Hepatocyte (in vitro differentiated cells): Measurements from ENCODE around the gene LINC00632. TPM values are rescaled to one million over a fixed set of nuclear protein-coding genes. Genes with fewer than 3 reads are reported as not detected.

Experiments used
- DNase-seq: peaks from one replicate; pipeline ENCODE4 v3.0.0-alpha.2; 2016; ENCODE audit warnings: low spot score
- H2AFZ ChIP-seq: fragments of 200-600 bp; sonication (generic); 2 replicates; pipeline ENCODE4 v1.6.0; 2016; ENCODE audit warnings: antibody characterized with exemption, mild to moderate bottlenecking
- H3K27ac ChIP-seq: fragments of 200-600 bp; sonication (generic); 2 replicates; pipeline ENCODE4 v1.5.1; 2016; ENCODE audit warnings: mild to moderate bottlenecking
- H3K27me3 ChIP-seq: fragments of 200-600 bp; sonication (generic); 2 replicates; pipeline ENCODE4 v1.6.1; 2016
- H3K36me3 ChIP-seq: fragments of 200-600 bp; sonication (generic); replicated peaks from 2 replicates; pipeline ENCODE4 v1.5.1; 2016; ENCODE audit warnings: low read depth; ENCODE audit not compliant: insufficient read depth
- H3K4me1 ChIP-seq: fragments of 200-600 bp; sonication (generic); 2 replicates; pipeline ENCODE4 v1.5.1; 2016; ENCODE audit warnings: mild to moderate bottlenecking, moderate library complexity; ENCODE audit not compliant: insufficient read depth
- H3K4me2 ChIP-seq: fragments of 200-600 bp; sonication (generic); 2 replicates; pipeline ENCODE4 v1.6.0; 2016
- H3K4me3 ChIP-seq: fragments of 200-600 bp; sonication (generic); 2 replicates; pipeline ENCODE4 v1.5.1; 2016; ENCODE audit warnings: mild to moderate bottlenecking
- H3K79me2 ChIP-seq: fragments of 200-600 bp; sonication (generic); 2 replicates; pipeline ENCODE4 v1.6.0; 2017; ENCODE audit warnings: mild to moderate bottlenecking
- H3K9me2 ChIP-seq: fragments of 200-600 bp; sonication (generic); replicated peaks from 2 replicates; pipeline ENCODE4 v1.6.0; 2017; ENCODE audit warnings: mild to moderate bottlenecking; ENCODE audit not compliant: insufficient read depth
- H3K9me3 ChIP-seq: fragments of 200-600 bp; sonication (generic); 2 replicates; pipeline ENCODE4 v1.5.1; 2016; ENCODE audit warnings: low read depth, mild to moderate bottlenecking
- H4K20me1 ChIP-seq: fragments of 200-600 bp; sonication (generic); 2 replicates; pipeline ENCODE4 v1.6.0; 2016; ENCODE audit warnings: mild to moderate bottlenecking; ENCODE audit not compliant: insufficient read depth, poor library complexity, severe bottlenecking
- CTCF ChIP-seq: fragments of 200-600 bp; sonication (generic); IDR thresholded peaks from 2 replicates; pipeline ENCODE4 v1.5.1; 2016; ENCODE audit warnings: antibody characterized with exemption, mild to moderate bottlenecking; ENCODE audit not compliant: poor library complexity
- EZH2 ChIP-seq: fragments of 200-600 bp; sonication (generic); IDR thresholded peaks from 2 replicates; pipeline ENCODE4 v1.6.1; 2016; ENCODE audit warnings: antibody characterized with exemption, mild to moderate bottlenecking, borderline replicate concordance
- EZH2phosphoT487 ChIP-seq: fragments of 200-600 bp; sonication (generic); IDR thresholded peaks from one replicate; pipeline ENCODE4 v1.6.1; 2018; ENCODE audit warnings: antibody characterized with exemption, mild to moderate bottlenecking, low read depth, moderate library complexity; ENCODE audit not compliant: unreplicated experiment, severe bottlenecking
- WGBS: methylation state at CpG from one replicate; pipeline ENCODE4 v1.1.6; 2016; ENCODE audit warnings: low lambda C conversion rate; ENCODE audit errors: missing lambda C conversion rate; 5-methylcytosine and 5-hydroxymethylcytosine counted together
- polyA plus RNA-seq: library from polyadenylated mRNA; unstranded; fragments of >200 nt; fragmentation: Nextera tagmentation; extraction: Ambion mirVana; gene quantifications from 2 replicates; pipeline ENCODE4 v1.2.1, GENCODE V29; 2016
- total RNA-seq: library from RNA; depleted of rRNA; stranded (reverse); fragments of >200 nt; gene quantifications from 2 replicates; pipeline ENCODE4 v1.2.3, GENCODE V29; 2014

The LINC00632 gene
- total and polyA plus RNA-seq, 2 experiments from 2014 or later = 51.5 to 245 TPM

GRCh38 chrX:140836874-140837273, 127.3 kb downstream of the LINC00632 start:
- no peaks in the 10 kb centered on the region for H3K9me2 ChIP-seq
- no peak for TF ChIP-seq CTCF
- TF ChIP-seq EZH2 = no peak
- no peak for TF ChIP-seq EZH2phosphoT487
- no peaks in the 10 kb centered on the region for H3K79me2 ChIP-seq
- H3K4me2 ChIP-seq = no peak overlapping the region
- no peaks in the 10 kb centered on the region for H4K20me1 ChIP-seq
- 81% methylated on average over 2 of the region's 2 CpGs for WGBS
- no peaks in the 10 kb centered on the region for H3K4me1 ChIP-seq
- no peak overlapping the region for H3K27ac ChIP-seq
- no peak for DNase-seq
- no peaks in the 10 kb centered on the region for H3K9me3 ChIP-seq
- H3K27me3 ChIP-seq = no peaks in the 10 kb centered on the region
- no peaks in the 10 kb centered on the region for H3K36me3 ChIP-seq
- no peak overlapping the region for H3K4me3 ChIP-seq
- H2AFZ ChIP-seq = no peak overlapping the region

Other genes with a start within 250 kb of the LINC00632 start
- not detected in 2 replicates for gene SOX3, start 204.7 kb upstream of the LINC00632 start, total RNA-seq
- 0.54 TPM in 1 of 2 replicates, not detected in the other for gene SOX3, start 204.7 kb upstream of the LINC00632 start, polyA plus RNA-seq